Neuronal stem cell (in vitro differentiated cells): ENCODE measurements around the gene SLC46A3.

Source experiments
- DNase-seq: peaks from one replicate; pipeline ENCODE4 v3.0.0-alpha.2; 2013; ENCODE audit warnings: low spot score
- H2AFZ ChIP-seq: one replicate; pipeline ENCODE4 v1.6.1; 2013; ENCODE audit warnings: mild to moderate bottlenecking, low read length, inconsistent platforms
- H2AK5ac ChIP-seq: 2 replicates; pipeline ENCODE4 v1.6.1; 2013; ENCODE audit warnings: low read depth, mild to moderate bottlenecking, inconsistent platforms, low read length, moderate library complexity, mixed read lengths
- H2BK120ac ChIP-seq: 2 replicates; pipeline ENCODE4 v1.6.1; 2013; ENCODE audit warnings: low read depth, mild to moderate bottlenecking, inconsistent platforms, low read length, moderate library complexity, mixed read lengths
- H2BK12ac ChIP-seq: one replicate; pipeline ENCODE4 v1.6.1; 2013; ENCODE audit warnings: low read length, inconsistent platforms
- H2BK15ac ChIP-seq: 2 replicates; pipeline ENCODE4 v1.6.1; 2013; ENCODE audit warnings: mild to moderate bottlenecking, low read length, inconsistent platforms, mixed read lengths
- H2BK5ac ChIP-seq: one replicate; pipeline ENCODE4 v1.6.1; 2013; ENCODE audit warnings: inconsistent platforms, mild to moderate bottlenecking, low read length, moderate library complexity
- H3K14ac ChIP-seq: one replicate; pipeline ENCODE4 v1.6.1; 2013; ENCODE audit warnings: low read length, inconsistent platforms
- H3K18ac ChIP-seq: 2 replicates; pipeline ENCODE4 v1.6.1; 2013; ENCODE audit warnings: low read length, inconsistent platforms
- H3K23ac ChIP-seq: 2 replicates; pipeline ENCODE4 v1.6.1; 2013; ENCODE audit warnings: low read depth, mild to moderate bottlenecking, mixed read lengths, low read length, inconsistent platforms; ENCODE audit not compliant: poor library complexity
- H3K27ac ChIP-seq: replicated peaks from 3 replicates; pipeline ENCODE4 v1.5.1; 2013; ENCODE audit warnings: low read length, inconsistent platforms
- H3K27me3 ChIP-seq, 3 experiments: 2 replicates each; pipeline ENCODE4 v1.6.1; 2013; ENCODE audit warnings: low read length in 3 of 3, mild to moderate bottlenecking in 2 of 3, inconsistent platforms in 1 of 3, low read depth in 1 of 3, mixed read lengths in 1 of 3, moderate library complexity in 1 of 3; ENCODE audit not compliant: control insufficient read depth in 3 of 3, insufficient read depth in 3 of 3
- H3K36me3 ChIP-seq, 2 donors: replicated peaks in 1 of 2; 2 replicates each; pipeline ENCODE4 v1.6.1; 2013; ENCODE audit warnings: low read length in 2 of 2; ENCODE audit not compliant: control insufficient read depth in 2 of 2, insufficient read depth in 2 of 2
- H3K4ac ChIP-seq: 2 replicates; pipeline ENCODE4 v1.6.1; 2013; ENCODE audit warnings: inconsistent platforms, mild to moderate bottlenecking, low read length, moderate library complexity
- H3K4me1 ChIP-seq, 2 donors: 1 replicate in 1 of 2; 2 replicates in 1 of 2; pipeline ENCODE4 v1.6.1; 2013; ENCODE audit warnings: low read length in 2 of 2, low read depth in 1 of 2; ENCODE audit not compliant: control insufficient read depth in 2 of 2, insufficient read depth in 1 of 2
- H3K4me2 ChIP-seq: one replicate; pipeline ENCODE4 v1.6.1; 2013; ENCODE audit warnings: mild to moderate bottlenecking, low read length, inconsistent platforms; ENCODE audit not compliant: insufficient read depth, poor library complexity, severe bottlenecking
- H3K4me3 ChIP-seq, 2 donors: 2 replicates each; pipeline ENCODE4 v1.5.1; 2013; ENCODE audit warnings: low read length in 2 of 2, mild to moderate bottlenecking in 2 of 2, inconsistent platforms in 1 of 2, moderate library complexity in 1 of 2
- H3K79me1 ChIP-seq: one replicate; pipeline ENCODE4 v1.6.1; 2013; ENCODE audit warnings: low read depth, mild to moderate bottlenecking, inconsistent platforms, low read length, moderate library complexity
- H3K9ac ChIP-seq: one replicate; pipeline ENCODE4 v1.6.1; 2013; ENCODE audit warnings: mild to moderate bottlenecking, low read depth, low read length, inconsistent platforms; ENCODE audit not compliant: poor library complexity
- H3K9me3 ChIP-seq, 2 donors: replicated peaks in 1 of 2; 2 replicates each; pipeline versions ENCODE3 to v1.6.1; 2013; ENCODE audit warnings: low read length in 2 of 2, mild to moderate bottlenecking in 2 of 2, inconsistent platforms in 1 of 2, low read depth in 1 of 2, mixed read lengths in 1 of 2, moderate library complexity in 1 of 2; ENCODE audit not compliant: control insufficient read depth in 2 of 2, insufficient read depth in 1 of 2
- H4K8ac ChIP-seq: one replicate; pipeline ENCODE4 v1.6.1; 2013; ENCODE audit warnings: low read depth, mild to moderate bottlenecking, inconsistent platforms, low read length, moderate library complexity
- H4K91ac ChIP-seq: one replicate; pipeline ENCODE4 v1.6.1; 2013; ENCODE audit warnings: low read length, low read depth, mild to moderate bottlenecking, inconsistent platforms; ENCODE audit not compliant: poor library complexity
- WGBS, 2 donors: extraction: QIAGEN DNeasy Blood & Tissue Kit; methylation state at CpG; one replicate each; pipeline ENCODE4 v1.1.7; 2013; ENCODE audit warnings: missing lambda C conversion rate in 2 of 2, mixed read lengths in 1 of 2; ENCODE audit not compliant: insufficient read length in 2 of 2, insufficient replicate concordance in 1 of 2; ENCODE audit errors: extremely low coverage in 2 of 2; 5-methylcytosine and 5-hydroxymethylcytosine counted together

Gene SLC46A3

GRCh38 chr13:28730762-28731161 lies 12.0 kb upstream of the SLC46A3 start:
- no peak for DNase-seq
- Histone ChIP-seq H2BK120ac (no peak overlapping the region), H3K23ac (no peak overlapping the region), H3K4ac (no peak overlapping the region), H3K4me1 (no peaks in the 10 kb centered on the region), H2AK5ac (no peak overlapping the region), H3K4me3 (no peak overlapping the region), H2BK12ac (no peak overlapping the region), H3K79me1 (no peaks in the 10 kb centered on the region), H2AFZ (no peak overlapping the region), H3K9me3 (no peaks in the 10 kb centered on the region), H3K18ac (no peak overlapping the region), H4K91ac (no peak overlapping the region), H3K4me2 (no peak overlapping the region), H3K27me3 (peaks cover 0 to 4% (median 0%) of the 10 kb centered on the region in 3 experiments), H3K27ac (no peak overlapping the region), H3K9ac (no peak overlapping the region), H4K8ac (no peak overlapping the region), H3K14ac (no peak overlapping the region), H3K36me3 (no peaks in the 10 kb centered on the region), H2BK15ac (no peak overlapping the region), H2BK5ac (no peak overlapping the region)
- no CpG with 5 or more reads among the region's 3 CpGs for WGBS, 2 donors

GRCh38 chr13:28729541-28729940 lies 10.8 kb upstream of the SLC46A3 start:
- Histone ChIP-seq H2BK12ac (no peak overlapping the region), H3K27ac (no peak overlapping the region), H2BK5ac (no peak overlapping the region), H4K8ac (no peak overlapping the region), H3K27me3 (peaks cover 0 to 4% (median 0%) of the 10 kb centered on the region in 3 experiments), H2BK15ac (no peak overlapping the region), H3K4me1 (no peaks in the 10 kb centered on the region), H3K14ac (no peak overlapping the region), H3K23ac (no peak overlapping the region), H3K79me1 (no peaks in the 10 kb centered on the region), H3K36me3 (no peaks in the 10 kb centered on the region), H4K91ac (no peak overlapping the region), H2AFZ (no peak overlapping the region), H2BK120ac (no peak overlapping the region), H2AK5ac (no peak overlapping the region), H3K4me3 (no peak overlapping the region), H3K18ac (no peak overlapping the region), H3K4ac (no peak overlapping the region), H3K9me3 (no peaks in the 10 kb centered on the region), H3K4me2 (no peak overlapping the region), H3K9ac (no peak overlapping the region)
- no CpG with 5 or more reads among the region's 2 CpGs for WGBS, 2 donors
- no peak for DNase-seq

- no peak overlapping the region for H2AFZ ChIP-seq
- H2BK120ac ChIP-seq = no peak overlapping the region
- no peak overlapping the region for H3K4ac ChIP-seq
- no peak overlapping the region for H3K4me2 ChIP-seq
- H3K9ac ChIP-seq = no peak overlapping the region
- no peak overlapping the region for H2BK15ac ChIP-seq
- WGBS, 2 donors = no CpG with 5 or more reads among the region's 2 CpGs
- H3K23ac ChIP-seq = no peak overlapping the region
- no peak overlapping the region for H4K8ac ChIP-seq
- no peak overlapping the region for H2AK5ac ChIP-seq
- peaks cover 0 to 4% (median 0%) of the 10 kb centered on the region in 3 experiments for H3K27me3 ChIP-seq
- no peak overlapping the region for H3K27ac ChIP-seq
- no peaks in the 10 kb centered on the region for H3K4me1 ChIP-seq
- H3K36me3 ChIP-seq = no peaks in the 10 kb centered on the region
- no peaks in the 10 kb centered on the region for H3K79me1 ChIP-seq
- no peak overlapping the region for H4K91ac ChIP-seq
- H3K9me3 ChIP-seq = no peaks in the 10 kb centered on the region
- H3K4me3 ChIP-seq = no peak overlapping the region
- no peak overlapping the region for H2BK12ac ChIP-seq
- DNase-seq = no peak
- H3K18ac ChIP-seq = no peak overlapping the region
- no peak overlapping the region for H3K14ac ChIP-seq
- H2BK5ac ChIP-seq = no peak overlapping the region
Observed at GRCh38 chr13:28728642-28729041, 9.9 kb upstream of the SLC46A3 start.

DNA sequence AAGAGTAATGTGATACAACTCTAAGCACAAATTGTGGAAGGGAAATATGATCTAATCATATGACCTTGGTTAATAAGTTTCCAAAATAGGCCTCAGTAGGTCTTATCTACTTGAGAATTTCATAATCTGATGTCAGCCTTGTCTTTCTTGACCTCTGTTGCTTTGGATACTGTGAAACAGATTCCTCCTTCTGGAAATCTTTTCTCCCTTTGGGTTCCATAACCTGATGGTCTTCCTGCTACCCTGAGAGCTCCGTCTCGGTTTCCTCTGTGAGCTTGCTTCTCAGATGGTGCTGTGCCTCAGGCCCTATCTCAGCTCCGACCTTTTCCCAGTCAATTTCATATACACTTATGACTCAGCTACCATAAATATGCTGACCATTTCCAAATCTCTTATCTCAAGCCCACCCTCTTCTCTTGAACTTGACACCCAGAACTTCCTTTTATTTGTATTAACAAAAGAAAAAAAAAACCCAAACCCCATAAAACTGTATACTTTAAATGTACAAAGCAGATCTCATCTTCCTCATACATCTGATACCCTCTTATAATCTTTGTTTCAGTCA lies 6.4 kb upstream of the SLC46A3 start:
- H3K4me2 ChIP-seq = no peak overlapping the region
- H3K18ac ChIP-seq = no peak overlapping the region
- H3K79me1 ChIP-seq = no peaks in the 10 kb centered on the region
- no peak overlapping the region for H2BK12ac ChIP-seq
- no peak overlapping the region for H2AFZ ChIP-seq
- no peak overlapping the region for H2BK15ac ChIP-seq
- no peak overlapping the region for H2BK5ac ChIP-seq
- H3K4me3 ChIP-seq = no peak overlapping the region
- H2AK5ac ChIP-seq = no peak overlapping the region
- no peak for DNase-seq
- no peak overlapping the region for H3K23ac ChIP-seq
- H3K4ac ChIP-seq = no peak overlapping the region
- H3K36me3 ChIP-seq = no peaks in the 10 kb centered on the region
- no peak overlapping the region for H3K14ac ChIP-seq
- H3K27me3 ChIP-seq = peaks cover 0 to 4% (median 0%) of the 10 kb centered on the region in 3 experiments
- H2BK120ac ChIP-seq = no peak overlapping the region
- no CpG with 5 or more reads among the region's 3 CpGs for WGBS, 2 donors
- no peak overlapping the region for H3K27ac ChIP-seq
- H3K9ac ChIP-seq = no peak overlapping the region
- H3K4me1 ChIP-seq = no peaks in the 10 kb centered on the region
- H3K9me3 ChIP-seq = no peaks in the 10 kb centered on the region
- H4K91ac ChIP-seq = no peak overlapping the region
- no peak overlapping the region for H4K8ac ChIP-seq
